ENCODE data around the gene MTX1.
"Not testable (repeated sequence)": the region's sequence is repeated elsewhere in the genome, so short reads cannot be mapped to it uniquely, and the experiment has no call there.

DNA sequence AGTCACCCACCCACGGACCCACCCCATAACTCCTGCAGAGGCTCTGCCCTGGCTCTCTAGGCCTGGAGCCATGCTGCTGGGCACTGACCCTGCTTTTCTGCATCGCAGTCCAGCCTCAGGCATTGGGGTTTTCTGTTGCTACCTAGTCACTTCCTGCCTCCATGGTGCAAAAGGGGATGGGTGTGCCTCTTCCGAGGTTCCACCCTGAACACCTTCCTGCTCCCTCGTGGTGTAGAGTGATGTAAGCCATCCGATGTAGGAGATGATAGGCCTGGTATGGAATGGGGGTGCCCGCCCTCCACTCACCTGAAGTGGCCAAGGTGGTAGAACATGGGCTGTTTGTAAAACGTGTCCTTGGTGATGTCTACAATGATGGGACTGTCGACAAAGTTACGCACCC lies 26.9 kb downstream of the MTX1 start:
- TF ChIP-seq, protein P1, sequence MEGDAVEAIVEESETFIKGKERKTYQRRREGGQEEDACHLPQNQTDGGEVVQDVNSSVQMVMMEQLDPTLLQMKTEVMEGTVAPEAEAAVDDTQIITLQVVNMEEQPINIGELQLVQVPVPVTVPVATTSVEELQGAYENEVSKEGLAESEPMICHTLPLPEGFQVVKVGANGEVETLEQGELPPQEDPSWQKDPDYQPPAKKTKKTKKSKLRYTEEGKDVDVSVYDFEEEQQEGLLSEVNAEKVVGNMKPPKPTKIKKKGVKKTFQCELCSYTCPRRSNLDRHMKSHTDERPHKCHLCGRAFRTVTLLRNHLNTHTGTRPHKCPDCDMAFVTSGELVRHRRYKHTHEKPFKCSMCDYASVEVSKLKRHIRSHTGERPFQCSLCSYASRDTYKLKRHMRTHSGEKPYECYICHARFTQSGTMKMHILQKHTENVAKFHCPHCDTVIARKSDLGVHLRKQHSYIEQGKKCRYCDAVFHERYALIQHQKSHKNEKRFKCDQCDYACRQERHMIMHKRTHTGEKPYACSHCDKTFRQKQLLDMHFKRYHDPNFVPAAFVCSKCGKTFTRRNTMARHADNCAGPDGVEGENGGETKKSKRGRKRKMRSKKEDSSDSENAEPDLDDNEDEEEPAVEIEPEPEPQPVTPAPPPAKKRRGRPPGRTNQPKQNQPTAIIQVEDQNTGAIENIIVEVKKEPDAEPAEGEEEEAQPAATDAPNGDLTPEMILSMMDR (conservative IDR thresholded peaks at IDR 0.05; ENCODE audit: low read length) = not testable (repeated sequence)
- not testable (repeated sequence) for TF ChIP-seq EZH2phosphoT487 (IDR thresholded peaks at IDR 0.05; ENCODE audit: borderline replicate concordance, low read depth, low read length)

Data from OCI-LY7 (cell line).